Measurements from ENCODE around the gene MRPL1.

MRPL1 gene

DNA sequence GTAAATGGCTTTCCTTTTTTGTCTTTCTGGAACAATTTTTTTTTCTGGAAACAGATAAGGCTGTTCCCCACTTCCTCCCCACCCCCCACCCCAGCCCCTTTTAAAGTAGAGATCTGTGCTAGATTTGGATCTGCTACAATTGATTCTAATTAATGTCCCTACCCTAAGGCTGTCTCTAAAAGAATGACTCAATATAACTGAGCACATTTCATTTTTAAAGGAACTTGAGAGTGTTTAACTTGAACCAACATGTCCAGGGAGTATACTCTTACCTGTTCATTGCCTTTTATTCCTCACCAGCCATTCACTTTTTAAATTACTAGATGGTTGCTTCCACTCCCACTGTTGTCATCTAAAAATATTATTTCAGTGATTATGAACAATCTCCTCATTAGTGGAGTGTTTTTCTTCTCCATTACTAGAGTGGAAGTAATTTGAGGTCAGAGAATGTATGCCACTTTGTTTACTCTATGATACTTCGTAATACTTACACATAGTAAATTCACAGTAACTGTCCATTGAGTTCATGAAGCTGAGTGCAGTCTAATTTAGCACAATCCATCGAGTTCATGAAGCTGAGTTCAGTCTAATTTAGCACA, 29.4 kb upstream of the MRPL1 start:
- in situ Hi-C loops (cut with MboI; ENCODE audit: low pct_unique_long_range_greater_than_20kb, low sequenced_read_pairs, unreplicated experiment): no loop called here
- no peak for DNase-seq (ENCODE audit: low spot score)
- TF ChIP-seq, protein P1, sequence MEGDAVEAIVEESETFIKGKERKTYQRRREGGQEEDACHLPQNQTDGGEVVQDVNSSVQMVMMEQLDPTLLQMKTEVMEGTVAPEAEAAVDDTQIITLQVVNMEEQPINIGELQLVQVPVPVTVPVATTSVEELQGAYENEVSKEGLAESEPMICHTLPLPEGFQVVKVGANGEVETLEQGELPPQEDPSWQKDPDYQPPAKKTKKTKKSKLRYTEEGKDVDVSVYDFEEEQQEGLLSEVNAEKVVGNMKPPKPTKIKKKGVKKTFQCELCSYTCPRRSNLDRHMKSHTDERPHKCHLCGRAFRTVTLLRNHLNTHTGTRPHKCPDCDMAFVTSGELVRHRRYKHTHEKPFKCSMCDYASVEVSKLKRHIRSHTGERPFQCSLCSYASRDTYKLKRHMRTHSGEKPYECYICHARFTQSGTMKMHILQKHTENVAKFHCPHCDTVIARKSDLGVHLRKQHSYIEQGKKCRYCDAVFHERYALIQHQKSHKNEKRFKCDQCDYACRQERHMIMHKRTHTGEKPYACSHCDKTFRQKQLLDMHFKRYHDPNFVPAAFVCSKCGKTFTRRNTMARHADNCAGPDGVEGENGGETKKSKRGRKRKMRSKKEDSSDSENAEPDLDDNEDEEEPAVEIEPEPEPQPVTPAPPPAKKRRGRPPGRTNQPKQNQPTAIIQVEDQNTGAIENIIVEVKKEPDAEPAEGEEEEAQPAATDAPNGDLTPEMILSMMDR (IDR thresholded peaks at IDR 0.05; ENCODE audit: extremely low read depth, insufficient read depth, missing control alignments): no peak

DNA sequence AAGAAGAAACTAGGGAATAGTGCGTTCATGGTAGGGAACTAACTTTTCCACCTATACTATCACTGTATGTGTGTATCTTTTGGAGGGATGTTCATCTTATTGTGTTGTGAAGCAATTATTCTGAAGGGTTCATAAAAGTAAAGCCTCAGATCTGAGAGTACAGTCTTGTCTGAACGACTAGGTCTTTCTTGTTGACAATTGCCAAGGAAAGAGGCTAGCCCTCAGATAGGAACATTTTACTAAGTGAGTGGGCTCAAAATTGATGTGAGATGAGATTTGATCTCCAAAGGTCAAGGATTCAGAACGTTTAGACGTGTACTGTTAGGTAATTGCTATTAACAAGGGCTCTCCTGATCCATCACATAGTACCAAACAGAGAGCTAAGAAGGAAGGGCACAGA, 28.2 kb upstream of the MRPL1 start:
- DNase-seq (ENCODE audit: low spot score): no peak
- in situ Hi-C loops (cut with MboI; ENCODE audit: low pct_unique_long_range_greater_than_20kb, low sequenced_read_pairs, unreplicated experiment): no loop called here
- TF ChIP-seq, protein P1 (IDR thresholded peaks at IDR 0.05; ENCODE audit: extremely low read depth, insufficient read depth, missing control alignments): no peak

DNA sequence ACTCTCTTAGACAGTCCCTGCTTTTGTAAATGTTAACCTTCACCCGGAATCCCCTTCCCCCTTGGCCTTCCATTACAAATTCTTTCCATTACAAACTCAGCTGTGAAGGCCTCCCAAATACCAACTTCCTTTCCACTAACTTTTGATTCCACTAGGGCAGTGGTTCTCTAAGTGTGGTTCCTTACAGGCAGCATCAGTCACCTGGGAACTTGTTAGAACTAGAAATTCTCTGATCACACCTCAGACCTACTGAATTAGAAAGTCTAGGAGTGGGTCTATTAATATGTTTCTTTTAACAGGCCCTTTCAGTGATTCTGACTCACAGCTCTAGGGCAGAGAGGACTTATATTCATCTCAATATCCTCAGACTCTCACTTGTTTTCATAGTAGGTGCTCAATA, 19.0 kb upstream of the MRPL1 start:
- no peak for DNase-seq (ENCODE audit: low spot score)
- TF ChIP-seq, protein P1 (IDR thresholded peaks at IDR 0.05; ENCODE audit: extremely low read depth, insufficient read depth, missing control alignments): no peak
- in situ Hi-C loops (cut with MboI; ENCODE audit: low pct_unique_long_range_greater_than_20kb, low sequenced_read_pairs, unreplicated experiment): no loop called here

DNA sequence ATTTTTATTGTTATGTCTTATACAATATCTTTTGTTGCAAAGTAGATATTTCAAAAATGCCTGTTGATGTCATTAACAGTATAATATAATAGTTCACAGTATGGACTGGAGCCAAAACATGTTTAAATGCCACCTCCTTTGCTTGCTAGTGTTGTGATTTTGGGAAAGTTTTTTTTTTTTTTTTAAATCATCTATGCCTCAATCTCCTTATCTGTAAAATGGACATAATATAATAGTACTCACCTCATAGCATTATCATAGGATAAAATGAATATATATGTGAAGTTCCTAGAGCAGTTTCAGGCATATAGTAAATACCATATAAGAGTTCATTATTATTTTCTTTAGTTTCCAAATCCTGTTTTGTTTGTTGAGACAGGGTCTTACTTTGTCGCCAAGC, 18.3 kb upstream of the MRPL1 start:
- TF ChIP-seq, protein P1 (IDR thresholded peaks at IDR 0.05; ENCODE audit: extremely low read depth, insufficient read depth, missing control alignments): no peak
- no peak for DNase-seq (ENCODE audit: low spot score)
- in situ Hi-C loops (cut with MboI; ENCODE audit: low pct_unique_long_range_greater_than_20kb, low sequenced_read_pairs, unreplicated experiment): no loop called here

DNA sequence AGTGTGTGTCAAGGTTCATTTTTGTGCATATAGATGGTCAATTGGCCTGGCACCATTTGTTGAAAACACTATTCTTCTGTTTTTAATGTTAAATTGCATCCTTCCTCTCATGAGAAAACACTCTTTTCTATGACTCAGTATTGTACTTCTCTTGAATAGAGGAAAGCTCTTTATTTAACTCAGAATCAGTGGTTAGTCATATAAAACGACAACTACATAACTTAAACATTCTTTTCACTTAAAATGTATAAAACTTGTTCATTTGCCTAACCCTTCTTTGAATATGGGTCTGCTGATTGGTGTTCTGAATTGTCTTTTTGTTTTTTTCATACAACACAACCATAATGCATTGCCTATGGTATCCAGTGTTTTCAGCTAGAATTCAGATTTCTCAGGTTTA, 17.2 kb upstream of the MRPL1 start:
- in situ Hi-C loops (cut with MboI; ENCODE audit: low pct_unique_long_range_greater_than_20kb, low sequenced_read_pairs, unreplicated experiment): no loop called here
- TF ChIP-seq, protein P1 (IDR thresholded peaks at IDR 0.05; ENCODE audit: extremely low read depth, insufficient read depth, missing control alignments): no peak
- no peak for DNase-seq (ENCODE audit: low spot score)

DNA sequence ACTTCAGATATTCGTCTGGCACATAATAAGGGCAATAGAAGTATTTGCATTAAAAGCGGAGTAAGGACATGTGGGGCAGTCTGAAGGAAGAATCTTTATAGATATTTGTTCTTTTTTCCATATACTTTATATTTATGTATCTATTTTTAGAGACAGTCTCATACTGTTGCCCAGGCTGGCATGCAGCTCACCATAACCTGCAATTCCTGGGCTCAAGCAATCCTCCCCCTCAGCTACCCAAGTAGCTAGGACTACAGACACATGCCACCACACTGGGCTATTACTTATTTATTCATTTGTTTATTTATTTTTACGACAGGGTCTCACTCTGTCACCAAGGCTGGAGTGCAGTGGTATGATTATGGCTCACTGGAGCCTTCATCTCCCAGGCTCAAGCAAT, 16.7 kb upstream of the MRPL1 start:
- no peak for DNase-seq (ENCODE audit: low spot score)
- TF ChIP-seq, protein P1 (IDR thresholded peaks at IDR 0.05; ENCODE audit: extremely low read depth, insufficient read depth, missing control alignments): no peak
- in situ Hi-C loops (cut with MboI; ENCODE audit: low pct_unique_long_range_greater_than_20kb, low sequenced_read_pairs, unreplicated experiment): no loop called here

DNA sequence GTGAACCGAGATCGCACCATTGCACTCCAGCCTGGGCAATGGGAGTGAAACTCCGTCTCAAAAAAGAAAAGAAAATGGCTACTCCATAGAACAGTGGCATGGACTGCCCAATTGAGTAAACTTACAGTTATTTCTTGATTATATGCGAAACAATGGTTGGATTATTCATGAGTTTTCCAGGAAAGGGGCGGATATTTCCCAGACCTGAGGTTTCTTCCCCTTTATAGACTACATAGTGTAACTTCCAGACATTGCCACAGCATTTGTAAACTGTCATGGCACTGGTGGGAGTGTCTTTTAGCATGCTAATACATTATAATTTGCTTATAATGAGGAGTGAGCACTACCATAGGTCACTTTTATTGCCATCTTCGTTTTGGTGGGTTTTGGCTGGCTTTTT, 14.1 kb upstream of the MRPL1 start:
- DNase-seq (ENCODE audit: low spot score): no peak
- TF ChIP-seq, protein P1 (IDR thresholded peaks at IDR 0.05; ENCODE audit: extremely low read depth, insufficient read depth, missing control alignments): no peak
- in situ Hi-C loops (cut with MboI; ENCODE audit: low pct_unique_long_range_greater_than_20kb, low sequenced_read_pairs, unreplicated experiment): no loop called here

Measured in GM13977 (cell line).